Type B pancreatic cell (in vitro differentiated cells): ENCODE results near the gene NOL9. TPM values are rescaled to one million over a fixed set of nuclear protein-coding genes. Genes with fewer than 3 reads are reported as not detected.

Source experiments
- DNase-seq: peaks from one replicate; pipeline ENCODE4 v3.0.0; 2021; ENCODE audit warnings: mixed read lengths; ENCODE audit not compliant: unreplicated experiment; ENCODE audit errors: extremely low spot score
- H3K27ac Mint-ChIP-seq: 2 replicates; pipeline ENCODE4 v1.8.0; 2021; ENCODE audit warnings: mild to moderate bottlenecking, mixed read lengths
- H3K27me3 Mint-ChIP-seq: 2 replicates; pipeline ENCODE4 v1.8.0; 2021; ENCODE audit warnings: mixed read lengths
- H3K36me3 Mint-ChIP-seq: 2 replicates; pipeline ENCODE4 v1.8.0; 2021; ENCODE audit warnings: mixed read lengths
- H3K4me1 Mint-ChIP-seq: one replicate; pipeline ENCODE4 v1.8.0; 2021; ENCODE audit warnings: mixed read lengths; ENCODE audit not compliant: unreplicated experiment
- H3K4me3 Mint-ChIP-seq: 2 replicates; pipeline ENCODE4 v1.8.0; 2021; ENCODE audit warnings: mild to moderate bottlenecking, mixed read lengths
- H3K9me3 Mint-ChIP-seq: 2 replicates; pipeline ENCODE4 v1.8.0; 2021; ENCODE audit warnings: mixed read lengths
- total RNA-seq: library from RNA; stranded (reverse); gene quantifications from 2 replicates; pipeline ENCODE4 v1.2.1, GENCODE V29; 2021; ENCODE audit warnings: low replicate concordance
- TF ChIP-seq, protein P1 (sequence below): fragments of 200-600 bp; sonication (generic); conservative IDR thresholded peaks from 2 replicates; pipeline ENCODE4 v1.5.0; 2021; ENCODE audit warnings: antibody characterized with exemption, mild to moderate bottlenecking

The NOL9 gene
- total RNA-seq, 1 donor from 2014 or later, result 43.0 TPM

DNA sequence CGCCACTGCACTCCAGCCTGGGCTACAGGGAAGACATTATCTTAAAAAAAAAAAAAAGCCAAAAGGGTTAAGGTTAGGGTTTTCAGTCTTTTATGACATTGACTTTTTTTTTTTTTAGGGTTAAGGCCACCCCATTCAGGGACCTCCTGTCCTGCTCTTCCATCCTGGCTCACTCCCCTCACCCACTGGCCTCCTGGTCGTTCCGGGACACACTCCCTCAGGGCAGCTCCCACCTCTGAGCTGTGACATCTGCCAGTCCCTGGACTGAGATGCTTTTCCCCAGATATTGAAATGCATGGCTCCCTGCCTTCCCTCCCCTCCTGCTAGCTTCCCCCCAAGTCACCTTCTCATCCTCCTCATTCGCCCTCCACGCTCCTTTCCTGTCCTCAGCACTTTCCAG is 72.5 kb downstream of the NOL9 start:
- H3K27ac Mint-ChIP-seq, result peak overlapping the region; percentile 45
- DNase-seq, result no peak
- H3K36me3 Mint-ChIP-seq, result peaks cover 9% of the 10 kb centered on the region
- H3K9me3 Mint-ChIP-seq, result no peaks in the 10 kb centered on the region
- H3K4me1 Mint-ChIP-seq, result peaks cover 22% of the 10 kb centered on the region
- no peak overlapping the region for H3K4me3 Mint-ChIP-seq
- peaks cover 4% of the 10 kb centered on the region for H3K27me3 Mint-ChIP-seq
- TF ChIP-seq, protein P1, sequence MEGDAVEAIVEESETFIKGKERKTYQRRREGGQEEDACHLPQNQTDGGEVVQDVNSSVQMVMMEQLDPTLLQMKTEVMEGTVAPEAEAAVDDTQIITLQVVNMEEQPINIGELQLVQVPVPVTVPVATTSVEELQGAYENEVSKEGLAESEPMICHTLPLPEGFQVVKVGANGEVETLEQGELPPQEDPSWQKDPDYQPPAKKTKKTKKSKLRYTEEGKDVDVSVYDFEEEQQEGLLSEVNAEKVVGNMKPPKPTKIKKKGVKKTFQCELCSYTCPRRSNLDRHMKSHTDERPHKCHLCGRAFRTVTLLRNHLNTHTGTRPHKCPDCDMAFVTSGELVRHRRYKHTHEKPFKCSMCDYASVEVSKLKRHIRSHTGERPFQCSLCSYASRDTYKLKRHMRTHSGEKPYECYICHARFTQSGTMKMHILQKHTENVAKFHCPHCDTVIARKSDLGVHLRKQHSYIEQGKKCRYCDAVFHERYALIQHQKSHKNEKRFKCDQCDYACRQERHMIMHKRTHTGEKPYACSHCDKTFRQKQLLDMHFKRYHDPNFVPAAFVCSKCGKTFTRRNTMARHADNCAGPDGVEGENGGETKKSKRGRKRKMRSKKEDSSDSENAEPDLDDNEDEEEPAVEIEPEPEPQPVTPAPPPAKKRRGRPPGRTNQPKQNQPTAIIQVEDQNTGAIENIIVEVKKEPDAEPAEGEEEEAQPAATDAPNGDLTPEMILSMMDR, result no peak

DNA sequence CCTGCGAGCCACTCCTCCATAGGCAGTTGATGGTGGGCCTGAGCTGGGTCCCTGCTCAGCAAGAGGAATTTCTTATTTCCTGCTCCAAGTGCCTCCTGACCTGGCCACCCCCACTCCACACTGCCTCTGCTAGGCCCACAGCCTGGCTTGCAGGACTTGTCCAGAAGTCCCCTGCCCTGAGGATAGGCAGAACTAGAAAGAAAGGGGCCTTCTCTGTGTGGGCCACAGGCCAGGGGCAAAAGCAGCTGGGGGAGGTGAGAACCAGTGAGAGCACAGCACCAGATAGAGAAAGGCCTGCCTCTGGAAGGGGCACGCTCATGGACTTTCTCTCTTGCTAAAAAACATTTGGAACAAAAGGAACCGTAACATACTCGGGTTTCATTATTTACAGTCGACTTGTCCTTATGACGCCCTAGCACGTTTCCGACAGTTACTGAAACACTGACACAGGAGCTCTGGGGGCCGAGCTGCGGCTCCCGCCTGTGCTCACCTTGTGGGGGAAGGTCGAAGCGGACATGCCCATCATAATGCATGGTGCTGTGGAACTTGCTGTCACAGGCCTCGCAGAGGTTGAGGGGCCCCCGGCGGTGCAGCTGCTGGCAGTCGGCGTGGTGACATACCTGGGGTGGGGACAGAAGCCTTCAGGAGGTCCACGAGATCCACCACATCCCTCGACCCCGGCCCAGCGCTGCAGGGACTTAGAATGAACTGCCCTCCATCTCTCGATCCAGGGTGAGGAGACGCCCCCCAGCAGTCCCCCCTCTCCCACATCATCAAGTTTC is 77.1 kb downstream of the NOL9 start:
- H3K4me3 Mint-ChIP-seq, result peak overlapping the region; percentile 14
- H3K27ac Mint-ChIP-seq, result peak overlapping the region; percentile 70
- H3K4me1 Mint-ChIP-seq, result peaks cover 19% of the 10 kb centered on the region
- no peaks in the 10 kb centered on the region for H3K27me3 Mint-ChIP-seq
- H3K36me3 Mint-ChIP-seq, result peaks cover 7% of the 10 kb centered on the region
- no peak for DNase-seq
- H3K9me3 Mint-ChIP-seq, result no peaks in the 10 kb centered on the region
- TF ChIP-seq, protein P1, result no peak

DNA sequence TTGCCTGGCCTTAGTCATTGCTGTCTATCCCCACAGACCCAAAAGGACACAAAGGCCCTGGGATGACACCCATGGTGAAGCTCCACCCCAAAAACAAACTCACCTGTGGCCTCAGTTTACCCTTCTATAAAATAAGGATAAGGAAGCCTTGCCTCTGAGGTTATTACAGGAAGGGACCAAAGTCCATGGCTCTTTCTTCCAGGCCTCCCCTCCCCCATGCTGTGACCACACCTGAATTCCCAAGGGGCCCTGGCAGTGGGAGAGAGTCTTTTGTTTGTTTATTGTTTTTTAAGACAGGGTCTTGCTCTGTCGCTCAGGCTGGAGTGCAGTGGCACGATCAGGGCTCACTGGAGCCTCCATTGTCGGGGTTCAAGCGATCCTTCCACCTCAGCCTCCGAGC is 77.8 kb downstream of the NOL9 start:
- Mint-ChIP-seq H3K27ac (peak overlapping the region; percentile 70), H3K4me1 (peaks cover 15% of the 10 kb centered on the region), H3K4me3 (no peak overlapping the region), H3K27me3 (no peaks in the 10 kb centered on the region), H3K9me3 (no peaks in the 10 kb centered on the region), H3K36me3 (peaks cover 7% of the 10 kb centered on the region)
- TF ChIP-seq, protein P1, result no peak
- DNase-seq, result no peak

DNA sequence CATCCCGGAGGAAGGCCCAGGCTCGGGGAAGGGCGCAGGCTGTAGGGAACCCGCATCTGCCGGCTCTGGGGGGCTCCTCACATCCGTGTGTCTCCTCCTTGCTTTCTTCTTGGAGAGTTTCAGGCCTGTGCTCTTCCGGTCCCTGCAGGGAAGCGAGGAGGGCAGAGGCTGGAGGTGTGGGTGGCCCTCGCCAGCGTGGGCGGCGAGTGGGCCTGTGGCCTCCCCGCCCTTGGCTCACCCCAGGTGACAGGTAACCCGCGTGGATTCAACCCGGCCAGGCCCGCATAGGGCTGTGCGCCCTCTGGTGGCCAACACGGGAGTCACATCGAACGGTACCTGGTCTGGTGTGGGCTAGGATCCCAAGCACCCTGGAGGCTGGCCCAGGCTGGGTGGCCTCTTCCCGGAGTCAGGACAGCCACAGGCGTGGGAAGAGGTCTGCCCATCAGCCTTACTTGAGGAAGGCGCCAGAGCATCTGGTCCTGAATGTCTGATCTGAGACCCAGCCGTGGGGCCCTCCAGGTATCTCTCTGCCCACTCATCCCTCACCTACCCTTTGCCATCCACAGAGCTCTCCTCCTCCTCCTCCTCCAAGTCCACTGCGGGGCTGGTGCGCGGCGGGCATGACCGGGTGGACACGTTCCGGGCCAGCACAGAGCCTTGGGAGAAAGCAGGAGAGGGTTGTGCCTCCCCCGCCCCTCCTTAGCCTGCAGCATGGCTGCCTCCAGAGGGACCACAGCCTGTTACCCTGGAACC is 78.8 kb downstream of the NOL9 start:
- Mint-ChIP-seq H3K36me3 (peaks cover 7% of the 10 kb centered on the region), H3K27ac (peak overlapping the region; percentile 70), H3K4me3 (no peak overlapping the region), H3K9me3 (no peaks in the 10 kb centered on the region), H3K4me1 (peaks cover 15% of the 10 kb centered on the region), H3K27me3 (no peaks in the 10 kb centered on the region)
- DNase-seq, result no peak
- TF ChIP-seq, protein P1, result peak; percentile 95

DNA sequence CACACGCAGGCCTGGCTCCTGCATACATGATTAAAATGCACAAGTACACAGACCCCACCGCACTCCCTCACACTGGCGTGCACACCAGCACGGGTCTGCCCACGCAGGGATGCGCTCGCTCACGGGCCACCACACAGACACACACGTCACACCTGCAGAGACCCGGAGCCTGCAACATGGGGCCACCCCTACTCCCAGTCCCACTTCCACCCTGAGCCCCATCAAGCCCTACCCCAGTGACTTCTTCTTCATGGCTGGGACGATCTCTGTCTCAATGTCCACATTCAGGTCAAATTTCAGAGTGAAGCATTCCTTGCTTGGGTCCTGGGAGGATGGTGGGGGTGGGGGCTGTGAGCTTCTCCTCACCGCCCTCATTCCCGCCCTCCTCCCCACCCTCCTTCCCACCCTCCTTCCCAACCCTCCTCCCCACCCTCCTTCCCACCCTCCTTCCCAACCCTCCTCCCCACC is 79.5 kb downstream of the NOL9 start:
- Mint-ChIP-seq H3K27ac (no peak overlapping the region), H3K27me3 (no peaks in the 10 kb centered on the region), H3K4me3 (no peak overlapping the region), H3K9me3 (no peaks in the 10 kb centered on the region), H3K4me1 (peaks cover 15% of the 10 kb centered on the region), H3K36me3 (peaks cover 7% of the 10 kb centered on the region)
- TF ChIP-seq, protein P1, result no peak
- no peak for DNase-seq
